NCI-H69 (cell line): ENCODE measurements around the gene TTLL5.

Experiments used
- DNase-seq: peaks from one replicate; lab custom pipeline; 2025; lab: John Stamatoyannopoulos, UW

The TTLL5 gene

DNA sequence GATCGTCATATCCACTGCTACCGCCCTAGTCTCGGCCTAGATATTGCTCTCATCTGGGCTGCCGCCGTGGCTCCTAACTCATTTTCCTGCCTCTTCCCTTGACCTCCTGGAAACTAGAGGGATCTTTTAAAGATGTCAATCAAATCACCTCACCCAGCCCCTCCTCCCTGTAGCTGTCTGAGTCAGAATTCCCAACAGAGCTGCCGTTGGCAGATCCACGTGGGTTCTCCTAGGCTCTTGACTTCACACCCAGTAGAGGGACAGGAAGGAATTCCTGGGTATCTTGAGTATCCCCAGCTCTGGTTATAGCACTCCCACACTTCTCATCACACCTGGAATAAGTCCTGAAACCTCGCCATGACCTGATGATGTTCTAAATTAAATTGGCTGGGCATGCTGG is 308.8 kb downstream of the TTLL5 start:
- no peak for DNase-seq

DNA sequence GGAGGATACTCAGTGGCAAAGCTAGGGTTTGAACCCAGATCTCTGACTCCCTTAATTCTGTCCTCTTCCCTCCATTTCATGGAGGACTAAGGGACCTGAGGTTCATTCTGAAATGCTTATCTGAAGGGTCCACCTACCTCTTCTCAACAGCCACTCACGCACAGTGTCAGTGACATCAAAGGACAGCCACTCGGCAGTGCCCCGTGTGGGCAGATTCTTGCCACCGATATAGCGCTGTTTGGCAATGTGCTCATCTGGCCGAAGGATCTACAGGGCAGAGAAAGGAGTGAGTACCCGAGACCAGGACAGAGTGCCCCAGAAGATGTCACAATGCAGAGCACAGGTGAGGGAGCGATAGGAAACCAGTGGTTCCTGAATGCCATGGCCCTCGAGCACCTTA is 309.9 kb downstream of the TTLL5 start:
- no peak for DNase-seq

DNA sequence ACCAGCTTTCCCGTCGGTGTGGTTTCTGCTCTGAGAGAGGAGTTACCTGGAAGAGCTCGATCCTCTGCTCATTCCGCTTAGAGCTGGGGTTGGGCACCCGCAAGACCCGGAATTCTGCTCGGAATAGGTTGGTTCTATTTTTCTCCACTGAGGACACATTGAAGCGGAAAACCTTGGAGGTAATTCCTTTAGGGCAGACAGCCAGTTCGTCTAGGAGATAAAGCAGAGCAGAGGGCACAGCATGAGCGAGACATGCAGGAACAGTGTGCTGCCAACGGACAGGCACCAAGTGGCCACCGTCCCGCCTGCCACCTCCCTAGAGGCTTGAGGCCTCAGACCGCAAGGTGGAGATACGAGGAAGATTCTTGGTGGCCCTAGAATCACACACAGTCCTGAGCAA is 310.5 kb downstream of the TTLL5 start:
- DNase-seq = no peak

DNA sequence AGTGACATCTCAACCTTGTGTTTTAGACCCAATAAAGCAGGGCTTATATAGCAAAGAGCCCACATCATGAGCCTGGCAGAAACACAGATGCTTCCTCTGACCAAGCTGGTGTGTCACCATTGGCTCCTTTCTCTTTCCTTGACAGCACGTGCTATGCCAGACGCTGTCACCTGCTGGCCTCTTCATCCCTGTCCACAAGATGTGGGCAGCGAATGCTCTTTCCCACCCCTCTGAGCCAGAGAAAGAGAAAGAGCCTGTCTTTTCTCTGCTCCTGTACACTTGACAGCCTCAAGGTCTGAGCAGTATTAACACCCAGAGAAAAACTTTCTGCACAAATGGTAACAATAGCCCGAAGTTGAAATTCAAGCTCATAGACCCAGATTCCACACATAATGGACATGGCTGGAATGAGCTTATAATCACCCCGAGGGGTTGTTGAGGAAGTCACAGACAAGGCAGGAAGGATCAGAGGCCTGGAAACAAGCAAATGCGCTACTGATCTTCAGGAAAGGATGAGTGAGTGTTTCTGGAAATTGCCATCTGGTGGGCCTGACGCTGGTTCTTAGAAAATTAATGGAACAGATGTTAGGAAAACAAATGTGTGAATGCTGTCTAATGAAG is 311.9 kb downstream of the TTLL5 start:
- DNase-seq = peak; percentile 50

DNA sequence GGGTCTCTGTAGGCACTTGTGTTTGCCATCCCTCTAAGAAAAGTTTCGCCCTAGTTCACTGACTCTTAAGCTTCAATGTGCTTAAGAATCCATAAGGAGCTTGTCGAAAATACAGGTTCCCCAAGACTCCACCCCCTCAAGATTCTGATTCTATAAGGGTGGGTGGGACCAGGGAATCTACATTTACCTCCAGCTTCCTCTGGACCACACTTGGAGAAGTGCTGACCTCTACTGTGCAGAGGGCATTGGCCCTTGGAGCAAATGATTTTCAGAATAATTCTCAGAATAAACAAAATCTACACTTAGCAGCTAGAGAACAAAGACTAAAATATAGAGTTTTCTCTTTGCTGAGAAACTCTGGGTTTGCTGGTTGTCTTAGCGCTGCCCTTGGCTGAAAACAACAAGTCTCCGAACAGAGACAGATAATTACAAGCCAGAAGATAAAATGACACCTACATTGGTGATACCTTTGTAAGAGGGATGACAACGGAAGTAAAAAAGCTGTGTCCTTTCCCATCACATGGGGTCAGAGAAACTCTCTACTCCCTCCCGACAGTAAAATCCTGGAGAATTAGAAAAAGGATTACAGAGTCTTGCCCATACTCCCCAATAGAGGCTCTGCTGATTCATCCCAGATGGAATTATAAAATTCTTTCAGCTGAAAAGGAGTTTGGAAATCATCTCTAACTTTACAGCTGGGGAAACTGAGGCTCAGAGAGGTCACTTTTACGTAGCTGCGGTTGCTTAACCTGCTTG is 316.0 kb downstream of the TTLL5 start:
- DNase-seq = no peak

DNA sequence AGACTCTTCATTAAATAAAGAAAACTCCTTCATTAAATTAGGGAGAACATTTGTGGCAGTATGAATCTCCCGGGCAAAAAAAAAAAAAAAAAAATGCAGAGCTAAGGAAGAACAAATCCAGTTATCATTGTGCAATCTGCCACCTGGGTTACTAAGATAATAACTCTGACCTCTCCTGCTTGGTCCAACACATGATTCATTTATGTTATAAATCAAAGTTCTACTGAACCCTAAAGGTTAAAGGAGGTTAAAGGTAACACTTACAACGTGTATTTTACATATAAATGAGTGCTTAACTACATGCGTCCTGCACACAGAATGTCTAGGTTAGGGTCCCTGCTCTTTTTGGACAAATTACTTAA is 316.5 kb downstream of the TTLL5 start:
- no peak for DNase-seq

DNA sequence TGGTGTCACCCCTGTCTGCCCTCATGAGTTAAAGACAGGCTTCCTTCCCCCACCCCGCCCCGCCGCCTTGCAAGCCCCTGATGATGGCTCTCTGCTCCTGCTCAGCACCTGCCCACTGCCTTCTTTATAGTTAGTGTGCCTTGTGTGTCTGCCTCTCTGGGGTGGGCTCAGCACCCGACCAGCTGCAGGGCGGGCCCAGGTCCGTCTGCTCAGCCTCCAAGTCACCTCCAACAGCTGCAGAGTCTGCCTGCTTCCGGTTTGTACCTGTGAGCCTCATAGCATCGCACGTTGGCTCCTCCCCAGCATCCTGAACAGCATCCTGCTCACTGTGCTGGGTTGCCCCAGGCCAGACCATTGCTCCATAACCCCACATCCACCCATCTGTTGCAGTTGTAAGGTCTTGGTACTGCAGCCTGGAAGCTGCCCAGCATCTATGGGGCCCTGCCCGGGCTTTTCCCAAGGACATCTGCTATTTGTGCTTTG is 317.2 kb downstream of the TTLL5 start:
- DNase-seq = peak; percentile 72

DNA sequence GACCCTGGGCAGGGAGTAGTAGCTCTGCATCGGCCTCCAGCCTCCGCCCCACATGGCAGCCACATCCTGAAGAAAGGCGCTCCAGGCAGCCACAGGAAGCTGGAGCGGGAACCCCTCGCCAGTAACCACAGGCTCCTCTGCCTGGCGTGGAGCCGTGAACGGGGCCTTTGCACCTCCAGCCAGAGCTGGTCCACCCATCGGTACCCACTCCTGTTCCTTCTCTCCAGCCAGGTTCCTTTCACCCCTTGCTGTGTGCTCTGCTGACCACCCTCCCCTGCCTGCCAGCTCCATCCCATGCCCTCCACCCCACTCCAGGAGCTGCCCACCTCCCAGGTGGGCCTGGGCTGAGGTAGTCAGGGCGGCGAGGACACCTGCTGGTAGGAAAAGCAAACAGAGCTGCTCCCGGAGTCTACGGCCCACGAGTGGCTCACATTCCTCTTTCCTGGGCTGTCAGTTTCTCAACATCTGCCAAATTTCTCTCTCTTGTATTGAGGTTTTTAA is 318.1 kb downstream of the TTLL5 start:
- peak; percentile 56 for DNase-seq

DNA sequence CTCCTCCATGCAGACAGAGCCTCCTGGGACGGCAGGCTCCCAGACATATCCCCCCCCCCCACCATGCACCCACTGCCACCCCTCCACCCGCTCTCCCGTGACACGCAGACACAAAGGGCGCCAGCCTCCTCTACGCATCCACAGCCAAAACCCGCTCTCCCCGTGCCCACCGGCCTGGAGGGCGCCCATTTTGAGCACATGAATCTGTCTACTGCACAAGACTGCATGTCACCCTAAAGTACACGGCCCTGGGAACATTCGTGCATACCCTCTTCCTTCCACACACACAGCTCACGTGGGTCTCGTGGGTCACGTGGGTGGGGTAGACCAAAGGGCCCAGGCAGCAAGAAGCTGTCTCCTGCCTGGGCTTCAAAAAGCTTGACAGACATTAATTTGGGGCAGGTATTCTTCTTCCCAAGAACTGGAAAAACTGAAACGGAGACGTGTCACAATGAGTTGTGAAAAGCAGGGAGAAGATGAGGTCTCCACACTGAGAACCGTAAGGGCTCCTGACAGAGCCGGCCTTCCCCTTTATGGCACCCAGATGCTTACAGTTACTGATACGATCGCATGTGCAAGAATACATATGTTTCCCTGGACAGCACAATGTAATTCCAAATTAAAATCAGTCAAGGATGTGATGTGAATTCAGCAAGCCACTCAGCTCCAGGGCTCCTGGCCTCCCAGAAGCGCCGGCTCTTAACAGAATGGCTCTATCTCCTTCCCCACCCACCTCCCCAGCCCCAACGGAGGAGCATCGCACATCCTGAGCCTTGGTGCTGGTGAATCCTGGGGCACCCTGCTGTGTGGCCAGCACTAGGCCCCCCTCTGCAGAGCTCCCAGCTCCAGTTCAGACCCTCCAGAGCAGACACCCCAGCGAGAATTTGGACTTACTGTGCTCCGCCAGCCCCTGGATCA is 318.9 kb downstream of the TTLL5 start:
- no peak for DNase-seq

DNA sequence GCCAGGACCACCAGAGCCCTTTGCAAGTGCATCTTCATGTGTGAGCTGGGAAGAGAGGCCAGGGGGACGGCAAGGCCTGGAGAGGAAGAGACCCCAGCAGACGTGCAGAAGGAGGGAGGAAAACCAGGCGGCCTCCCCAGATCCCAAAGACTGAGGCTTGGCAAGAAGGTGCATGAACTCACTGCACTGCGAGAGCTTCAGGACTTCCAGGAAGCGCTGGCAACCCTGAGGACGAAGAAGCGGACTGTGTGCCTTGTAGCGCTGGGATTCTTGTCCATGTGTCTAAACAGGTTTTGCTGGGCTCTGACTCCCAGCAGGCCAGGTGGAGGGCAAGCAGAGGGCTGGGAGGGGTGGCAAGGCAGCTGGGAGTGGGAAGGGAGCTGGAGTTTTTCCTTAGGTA is 319.8 kb downstream of the TTLL5 start:
- DNase-seq = peak; percentile 36

DNA sequence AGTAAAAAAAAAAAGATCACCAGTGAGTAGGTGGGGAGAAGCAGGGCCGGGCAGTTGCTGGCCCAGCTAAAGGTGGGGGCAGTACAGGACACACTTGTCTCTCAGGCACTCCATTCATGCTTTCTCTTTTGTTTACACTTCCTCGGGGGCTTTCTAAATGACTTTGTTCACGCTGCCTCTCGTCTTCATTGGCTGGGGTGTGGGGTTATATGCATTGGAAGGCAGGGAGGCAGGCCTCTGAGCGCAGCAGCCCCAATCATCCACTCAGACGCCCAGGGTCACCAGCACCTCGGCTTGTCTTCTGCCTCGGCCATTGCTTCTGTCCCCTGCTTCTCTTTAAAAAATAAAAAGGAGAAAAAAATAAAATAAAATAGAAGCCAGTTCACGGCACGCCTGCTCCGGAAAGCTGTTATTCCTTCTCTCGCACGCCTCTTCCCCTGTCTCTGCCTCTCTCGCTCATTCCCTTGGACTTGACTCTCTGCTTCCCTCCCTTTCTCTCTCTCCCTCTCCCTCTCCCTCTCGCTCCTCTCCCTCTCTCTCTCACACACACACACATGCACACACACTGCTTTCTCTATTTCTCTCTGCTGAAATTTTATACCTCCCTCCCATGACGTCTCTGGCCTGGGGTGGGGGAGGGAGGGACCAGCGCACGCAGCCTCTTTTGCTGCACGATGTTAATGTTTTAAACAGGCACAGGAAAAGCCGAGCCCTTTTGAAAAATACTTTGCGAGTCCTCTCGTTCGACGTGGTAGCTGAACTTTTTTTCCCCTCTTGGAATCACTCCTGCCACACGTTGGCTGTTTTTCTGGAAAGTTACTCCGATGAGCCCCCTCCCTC is 320.6 kb downstream of the TTLL5 start, which contains the start of gene TGFB3:
TSS of gene TGFB3 (minus strand) at position 570 of the 840 bp plus-strand sequence. CDS start 1,102 bp downstream, outside the sequence.
- peak; percentile 90 for DNase-seq

DNA sequence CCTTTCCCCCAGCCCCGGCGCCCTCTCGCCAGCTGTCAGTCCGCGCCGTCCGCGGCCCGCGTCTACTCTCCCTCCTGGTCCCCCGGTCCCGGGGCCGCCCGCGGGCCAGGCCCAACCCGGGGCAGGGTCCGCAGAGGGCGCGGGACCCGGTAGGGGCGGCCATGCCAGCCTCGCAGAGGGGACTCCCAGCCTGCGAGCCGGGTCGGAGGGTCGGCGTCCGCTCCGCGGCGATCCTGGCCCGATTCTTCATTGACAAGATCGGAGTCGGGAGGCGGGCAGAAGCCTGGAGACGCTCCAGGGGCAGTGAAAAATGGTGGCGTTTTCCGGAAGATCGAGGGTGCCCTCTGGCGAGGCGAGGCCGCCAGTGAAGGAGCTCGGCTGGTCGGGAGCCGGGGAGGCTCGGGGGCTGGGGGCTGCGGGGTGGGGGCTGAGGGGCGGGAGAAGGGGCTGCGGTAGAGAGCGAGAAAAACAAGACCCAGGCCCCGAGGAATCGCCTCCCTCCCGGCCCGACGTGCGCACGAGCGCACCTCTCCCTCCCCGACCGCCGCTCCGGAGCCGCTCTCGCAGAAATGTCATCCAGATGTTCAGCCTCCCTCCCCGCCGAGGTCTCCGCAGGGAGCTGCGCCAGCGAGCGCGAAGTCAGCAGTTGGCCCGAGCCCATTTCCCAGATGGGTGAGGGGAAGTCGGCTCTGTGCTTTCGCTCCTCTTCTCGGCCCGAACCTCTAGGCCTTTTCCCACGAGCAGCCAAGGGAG is 321.4 kb downstream of the TTLL5 start:
- peak; percentile 90 for DNase-seq

DNA sequence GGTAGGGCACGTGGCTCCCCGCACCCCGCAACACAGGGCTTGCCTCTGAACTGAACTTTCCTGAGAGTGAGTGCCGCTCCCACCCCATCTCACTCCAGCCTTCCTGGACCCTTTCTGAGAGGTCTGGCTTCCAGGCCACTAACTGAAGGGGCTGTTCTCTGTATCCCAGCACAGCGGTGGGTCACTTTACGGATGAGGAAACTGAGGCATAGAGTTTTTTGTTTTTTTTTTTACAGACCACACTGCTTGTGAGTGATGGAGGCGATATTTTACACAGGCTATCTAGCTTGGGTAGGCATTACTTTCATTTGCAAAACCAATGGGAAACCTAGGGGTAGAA is 321.9 kb downstream of the TTLL5 start:
- no peak for DNase-seq

DNA sequence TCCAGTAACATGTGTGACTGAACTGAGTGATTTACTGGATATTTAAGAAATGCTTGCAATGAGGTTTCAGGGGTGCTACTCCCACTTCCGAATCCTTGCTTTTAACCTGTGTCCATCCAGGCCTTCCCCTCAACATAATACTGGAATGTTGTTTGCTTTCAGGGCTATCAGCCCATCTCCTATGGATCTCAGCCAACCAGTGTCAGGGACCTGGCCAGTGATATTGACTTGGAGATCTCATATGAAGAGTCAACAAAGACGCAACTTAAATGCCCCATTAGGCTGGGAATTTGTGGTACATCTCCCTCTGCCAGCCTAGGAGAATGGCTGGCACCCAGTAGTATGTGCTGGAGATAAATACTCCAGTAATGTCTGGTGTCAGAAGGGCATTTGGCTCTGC is 323.6 kb downstream of the TTLL5 start:
- peak; percentile 41 for DNase-seq

DNA sequence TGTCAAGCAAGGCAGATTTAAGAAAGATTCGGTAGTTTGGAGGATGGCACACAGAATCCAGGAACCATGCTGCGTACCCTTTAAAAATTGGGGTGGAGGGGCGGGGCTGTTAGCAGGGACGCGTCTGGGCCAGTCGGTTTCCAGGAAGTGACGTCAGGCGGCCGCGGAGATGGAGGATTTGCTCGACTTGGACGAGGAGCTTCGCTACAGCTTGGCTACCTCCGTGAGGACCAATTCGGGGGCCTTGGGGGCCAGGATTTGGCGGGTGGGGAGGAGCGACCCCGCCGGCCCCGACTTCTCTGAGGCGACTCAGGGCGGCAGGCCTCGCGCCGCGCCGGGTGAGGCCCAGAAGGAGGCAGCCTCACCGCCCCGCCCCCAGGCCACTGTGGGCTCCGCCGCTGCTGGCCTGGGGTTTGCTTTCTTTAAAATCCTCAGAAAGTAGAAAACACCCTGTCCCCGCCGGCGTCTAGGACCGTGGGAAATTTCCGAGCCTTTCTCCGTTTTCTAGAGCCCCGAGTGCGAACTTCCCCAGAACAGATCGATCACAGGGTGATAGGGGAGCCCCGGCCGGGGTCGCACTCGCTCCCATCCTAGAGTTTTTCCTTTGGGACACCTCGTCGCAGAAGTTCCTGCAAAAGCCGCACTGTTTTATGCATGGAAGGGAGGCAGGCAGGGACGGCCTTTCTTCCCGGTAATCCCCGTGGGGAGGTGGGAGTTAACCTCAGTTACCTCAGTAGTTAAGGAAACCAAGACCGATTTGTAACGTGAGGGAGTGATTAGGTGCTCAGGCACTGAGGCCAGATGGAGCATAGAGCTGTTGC is 324.8 kb downstream of the TTLL5 start, which contains the start of gene IFT43:
TSS of gene IFT43 (plus strand) at position 146 of the 821 bp plus-strand sequence. CDS start at position 170, 24 bp downstream.
- DNase-seq = peak; percentile 87

DNA sequence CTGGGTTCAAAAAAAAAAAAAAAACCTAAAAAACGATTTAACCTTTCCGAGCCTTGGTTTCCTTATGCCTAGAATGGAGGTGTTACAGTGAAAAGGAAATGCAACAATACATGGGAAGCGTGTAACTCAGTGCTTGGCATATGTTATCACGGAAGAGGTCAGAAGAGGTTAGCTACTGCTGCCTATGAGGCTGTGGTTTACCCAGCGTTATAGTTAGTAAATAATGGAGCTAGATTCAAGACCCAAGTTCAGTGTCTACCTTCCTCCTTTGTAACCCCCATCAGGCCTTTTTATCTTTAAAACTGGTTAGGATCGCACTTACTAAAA is 325.4 kb downstream of the TTLL5 start:
- no peak for DNase-seq

DNA sequence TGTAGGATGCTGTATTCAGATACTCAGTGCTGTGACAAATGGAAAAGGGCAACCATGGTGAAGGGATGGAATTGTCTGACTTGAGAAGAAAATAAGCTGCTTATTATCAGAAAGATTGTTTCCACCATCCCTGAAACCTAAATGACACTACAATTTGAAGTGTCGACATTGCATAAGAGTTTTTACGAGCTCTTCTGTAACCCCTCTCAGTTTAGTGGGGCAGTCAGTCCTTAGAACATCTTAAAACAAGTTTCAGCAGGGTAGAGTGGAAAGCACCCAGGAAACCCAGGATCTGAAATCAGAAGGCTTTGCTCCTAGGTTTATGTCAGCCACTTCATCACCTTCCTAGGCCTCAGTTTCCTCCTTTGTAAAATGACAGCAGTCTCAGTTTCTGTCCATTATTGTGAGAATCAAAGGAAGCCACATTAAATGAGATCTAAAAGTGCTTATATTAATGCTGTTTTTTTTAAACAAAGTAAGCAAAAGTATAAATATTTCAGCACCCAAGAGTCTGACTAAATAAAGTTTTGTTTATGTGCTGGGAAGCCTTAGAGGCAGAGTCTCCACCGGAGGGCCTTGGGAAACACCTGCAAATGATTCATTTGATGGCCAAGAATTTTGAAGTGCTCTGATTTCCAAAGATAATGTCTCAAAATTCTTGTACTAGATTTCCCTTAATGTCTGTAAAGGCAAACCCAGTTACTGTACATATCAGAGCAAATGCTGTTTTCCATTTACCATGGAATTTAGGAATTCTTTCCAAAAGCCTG is 326.3 kb downstream of the TTLL5 start:
- DNase-seq = no peak

DNA sequence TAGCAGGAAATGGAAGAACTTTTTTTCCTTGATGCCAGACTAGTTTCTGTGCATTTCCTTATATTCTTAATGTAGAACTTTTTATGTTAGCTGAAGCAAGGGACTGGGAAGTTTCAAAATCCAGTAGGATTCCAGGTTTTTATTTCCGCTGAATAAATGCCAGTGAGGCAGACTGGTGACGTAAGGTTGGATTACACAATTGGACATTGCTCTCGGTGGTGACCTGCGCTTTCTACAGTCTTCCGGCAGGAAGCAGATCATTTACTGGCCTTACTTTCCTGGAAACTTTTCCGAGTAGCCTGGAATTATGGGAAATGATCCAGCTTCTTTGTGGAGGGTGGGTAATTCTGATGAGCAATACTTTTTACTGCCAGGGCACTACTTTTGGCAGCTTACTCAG is 328.1 kb downstream of the TTLL5 start:
- DNase-seq = no peak

DNA sequence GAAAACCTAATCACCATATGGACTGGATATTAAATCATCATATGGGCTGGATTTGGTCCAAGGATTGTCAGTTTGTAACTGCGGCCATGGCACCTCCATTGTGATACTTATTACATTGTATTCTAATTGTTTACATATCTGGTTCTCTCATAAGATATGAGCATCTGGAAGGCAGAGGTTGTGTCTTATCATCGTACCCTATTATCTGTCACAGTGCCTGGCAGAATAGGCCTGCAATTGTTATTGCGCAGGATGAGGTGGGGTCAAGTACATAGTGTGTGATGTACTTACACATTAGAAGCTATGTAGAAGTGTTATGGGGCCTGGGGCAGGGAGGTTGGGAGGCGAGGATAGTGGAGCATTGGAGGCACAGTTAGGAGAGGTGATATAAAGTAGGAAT is 329.3 kb downstream of the TTLL5 start:
- DNase-seq = no peak
